Measurements from ENCODE around the gene RASGRP4. TPM values are rescaled to one million over a fixed set of nuclear protein-coding genes. Genes with fewer than 3 reads are reported as not detected.

Gene RASGRP4
- total and polyA plus RNA-seq, 8 donors, result 0.20 to 1.3 (median 0.47) TPM

- Histone ChIP-seq H3K9me3 (no peaks in the 10 kb centered on the region), H3K27ac (no peak overlapping the region), H3K4me1 (no peaks in the 10 kb centered on the region), H3K36me3 (no peaks in the 10 kb centered on the region), H3K4me3 (peak overlapping the region in 1 of 4 donors; percentile 27), H3K27me3 (no peaks in the 10 kb centered on the region)
- intact Hi-C loops (cut with DNase I), result no loop called here
- 65 to 68% methylated on average over 5 to 7 of the region's 7 CpGs for WGBS, 2 donors
- FAIRE-seq, result no peak
- no peak for TF ChIP-seq CTCF (IDR thresholded peaks at IDR 0.05)
- no peak for DNase-seq
- ATAC-seq, result no peak
Measured at GRCh38 chr19:38425222-38425809, 703 bp downstream of the RASGRP4 start.

GRCh38 chr19:38424272-38424671 is 1.7 kb downstream of the RASGRP4 start:
- no peak for FAIRE-seq
- 46 to 59% methylated on average over 3 to 5 of the region's 5 CpGs for WGBS, 2 donors

GRCh38 chr19:38422438-38422837 is 3.6 kb downstream of the RASGRP4 start:
- H3K36me3 ChIP-seq, result no peaks in the 10 kb centered on the region
- H3K9me3 ChIP-seq, result no peaks in the 10 kb centered on the region
- H3K27ac ChIP-seq, result no peak overlapping the region
- no peak for DNase-seq
- WGBS, 2 donors, result 66 to 83% methylated on average over 7 of the region's 7 CpGs
- intact Hi-C loops (cut with DNase I), result no loop called here
- FAIRE-seq, result no peak
- ATAC-seq, result no peak
- no peak overlapping the region for H3K4me3 ChIP-seq
- TF ChIP-seq CTCF (IDR thresholded peaks at IDR 0.05), result no peak
- H3K27me3 ChIP-seq, result no peaks in the 10 kb centered on the region
- H3K4me1 ChIP-seq, result no peaks in the 10 kb centered on the region

More at GRCh38 chr19:38424272-38424671, 1.7 kb downstream of the RASGRP4 start:
- H3K4me3 ChIP-seq, result no peak overlapping the region
- intact Hi-C loops (cut with DNase I), result no loop called here
- H3K9me3 ChIP-seq, result no peaks in the 10 kb centered on the region
- H3K27me3 ChIP-seq, result no peaks in the 10 kb centered on the region
- no peak overlapping the region for H3K27ac ChIP-seq
- TF ChIP-seq CTCF (IDR thresholded peaks at IDR 0.05), result no peak
- H3K36me3 ChIP-seq, result no peaks in the 10 kb centered on the region
- H3K4me1 ChIP-seq, result no peaks in the 10 kb centered on the region
- DNase-seq (no peak), ATAC-seq (no peak)

- H3K4me3 ChIP-seq, result no peak overlapping the region
- FAIRE-seq (no peak), DNase-seq (no peak), ATAC-seq (no peak)
- WGBS, 2 donors, result 70 to 80% methylated on average over 14 of the region's 14 CpGs
- no peaks in the 10 kb centered on the region for H3K36me3 ChIP-seq
- no peaks in the 10 kb centered on the region for H3K9me3 ChIP-seq
- H3K27ac ChIP-seq, result no peak overlapping the region
- no peaks in the 10 kb centered on the region for H3K27me3 ChIP-seq
- intact Hi-C loops (cut with DNase I), result no loop called here
- no peak for TF ChIP-seq CTCF (IDR thresholded peaks at IDR 0.05)
- no peaks in the 10 kb centered on the region for H3K4me1 ChIP-seq
Measured at GRCh38 chr19:38421856-38422255, 4.2 kb downstream of the RASGRP4 start.

- Histone ChIP-seq H3K4me1 (no peaks in the 10 kb centered on the region), H3K36me3 (no peaks in the 10 kb centered on the region), H3K9me3 (no peaks in the 10 kb centered on the region), H3K27me3 (no peaks in the 10 kb centered on the region), H3K27ac (no peak overlapping the region), H3K4me3 (no peak overlapping the region)
- intact Hi-C loops (cut with DNase I), result no loop called here
- DNase-seq (no peak), ATAC-seq (no peak), FAIRE-seq (no peak)
- no peak for TF ChIP-seq CTCF (IDR thresholded peaks at IDR 0.05)
- 66 to 85% methylated on average over 9 of the region's 9 CpGs for WGBS, 2 donors
Measured at GRCh38 chr19:38420935-38421334, 5.1 kb downstream of the RASGRP4 start.

All from pancreas (tissue), 10 donors.